H9 (cell line): ENCODE measurements around the gene NRCAM. TPM values are rescaled to one million over a fixed set of nuclear protein-coding genes. Genes with fewer than 3 reads are reported as not detected.

Experiments used
- DNase-seq: peaks from one replicate; pipeline ENCODE4 v3.0.0-alpha.2; 2017
- H2AFZ ChIP-seq: one replicate; pipeline ENCODE4 v1.6.1; 2013; ENCODE audit warnings: mild to moderate bottlenecking, low read length, control low read depth, moderate library complexity
- H2AK5ac ChIP-seq: 2 replicates; pipeline ENCODE4 v1.6.1; 2013; ENCODE audit warnings: low read length, control low read depth, mixed read lengths; ENCODE audit not compliant: insufficient read length
- H2BK120ac ChIP-seq: one replicate; pipeline ENCODE4 v1.6.1; 2013; ENCODE audit warnings: low read depth, mild to moderate bottlenecking, low read length, control low read depth, inconsistent platforms; ENCODE audit not compliant: poor library complexity, severe bottlenecking
- H2BK12ac ChIP-seq: 2 replicates; pipeline ENCODE4 v1.6.1; 2013; ENCODE audit warnings: low read length, control low read depth, mixed read lengths, low read depth; ENCODE audit not compliant: insufficient read length
- H2BK15ac ChIP-seq: 2 replicates; pipeline ENCODE4 v1.6.1; 2013; ENCODE audit warnings: low read depth, low read length, control low read depth
- H2BK20ac ChIP-seq: one replicate; pipeline ENCODE4 v1.6.1; 2013; ENCODE audit warnings: low read depth, mild to moderate bottlenecking, low read length, control low read depth, inconsistent platforms; ENCODE audit not compliant: poor library complexity, severe bottlenecking
- H2BK5ac ChIP-seq: 2 replicates; pipeline ENCODE4 v1.6.1; 2013; ENCODE audit warnings: low read length, control low read depth, mixed read lengths; ENCODE audit not compliant: insufficient read length
- H3K14ac ChIP-seq: 2 replicates; pipeline ENCODE4 v1.6.1; 2013; ENCODE audit warnings: low read length, control low read depth; ENCODE audit not compliant: insufficient read depth
- H3K18ac ChIP-seq: 2 replicates; pipeline ENCODE4 v1.6.1; 2013; ENCODE audit warnings: low read depth, mild to moderate bottlenecking, mixed read lengths, low read length, control low read depth; ENCODE audit not compliant: insufficient read length
- H3K23ac ChIP-seq: 2 replicates; pipeline ENCODE4 v1.6.1; 2013; ENCODE audit warnings: low read length, control low read depth, mixed read lengths, low read depth; ENCODE audit not compliant: insufficient read length
- H3K23me2 ChIP-seq: 2 replicates; pipeline ENCODE4 v1.6.1; 2013; ENCODE audit warnings: low read depth, mild to moderate bottlenecking, mixed read lengths, low read length, control low read depth; ENCODE audit not compliant: insufficient read length, poor library complexity, severe bottlenecking
- H3K27ac ChIP-seq: 2 replicates; pipeline ENCODE4 v1.5.1; 2013; ENCODE audit warnings: low read length, control low read depth, mixed read lengths, low read depth; ENCODE audit not compliant: insufficient read length
- H3K27me3 ChIP-seq: 2 replicates; pipeline ENCODE4 v1.6.1; 2013; ENCODE audit warnings: low read length, control low read depth, inconsistent platforms; ENCODE audit not compliant: insufficient read depth
- H3K4ac ChIP-seq: 2 replicates; pipeline ENCODE4 v1.6.1; 2013; ENCODE audit warnings: low read depth, mild to moderate bottlenecking, control low read depth, inconsistent platforms, low read length, moderate library complexity
- H3K4me1 ChIP-seq: 2 replicates; pipeline ENCODE4 v1.6.1; 2013; ENCODE audit warnings: low read length, control low read depth, inconsistent platforms; ENCODE audit not compliant: insufficient read depth
- H3K4me2 ChIP-seq: 2 replicates; pipeline ENCODE4 v1.6.1; 2013; ENCODE audit warnings: low read length, control low read depth, mixed read lengths; ENCODE audit not compliant: insufficient read length, insufficient read depth
- H3K56ac ChIP-seq: 2 replicates; pipeline ENCODE4 v1.6.1; 2013; ENCODE audit warnings: low read depth, mild to moderate bottlenecking, mixed read lengths, low read length, control low read depth; ENCODE audit not compliant: insufficient read length
- H3K79me1 ChIP-seq: 2 replicates; pipeline ENCODE4 v1.6.1; 2013; ENCODE audit warnings: low read depth, mild to moderate bottlenecking, moderate library complexity, low read length, control low read depth, inconsistent platforms; ENCODE audit not compliant: insufficient read depth, poor library complexity, severe bottlenecking
- H3K79me2 ChIP-seq: 2 replicates; pipeline ENCODE4 v1.6.1; 2013; ENCODE audit warnings: low read length, control low read depth, inconsistent platforms; ENCODE audit not compliant: insufficient read depth
- H3K9ac ChIP-seq: 2 replicates; pipeline ENCODE4 v1.6.1; 2013; ENCODE audit warnings: low read length, control low read depth, mixed read lengths; ENCODE audit not compliant: insufficient read length; ENCODE audit errors: extremely low read depth
- H3K9me3 ChIP-seq: one replicate; pipeline ENCODE4 v1.6.1; 2013; ENCODE audit warnings: low read depth, low read length, inconsistent platforms; ENCODE audit not compliant: control insufficient read depth
- H3T11ph ChIP-seq: one replicate; pipeline ENCODE4 v1.6.1; 2013; ENCODE audit warnings: mild to moderate bottlenecking, low read length, control low read depth, inconsistent platforms
- H4K20me1 ChIP-seq: one replicate; pipeline ENCODE4 v1.6.1; 2013; ENCODE audit not compliant: control insufficient read depth, insufficient read length, insufficient read depth
- H4K5ac ChIP-seq: 2 replicates; pipeline ENCODE4 v1.6.1; 2013; ENCODE audit warnings: low read depth, mild to moderate bottlenecking, mixed read lengths, low read length, control low read depth; ENCODE audit not compliant: insufficient read length
- H4K8ac ChIP-seq: replicated peaks from 2 replicates; pipeline ENCODE4 v1.6.1; 2013; ENCODE audit warnings: low read length, control low read depth, mixed read lengths, low read depth; ENCODE audit not compliant: insufficient read length
- H4K91ac ChIP-seq: 2 replicates; pipeline ENCODE4 v1.6.1; 2013; ENCODE audit warnings: low read depth, mild to moderate bottlenecking, moderate library complexity, mixed read lengths, low read length, control low read depth; ENCODE audit not compliant: insufficient read length
- H3K27ac Mint-ChIP-seq, 3 experiments: 2 replicates in 2 of 3; 3 replicates in 1 of 3; pipeline ENCODE4 v1.8.0; 2020 to 2021; ENCODE audit warnings: mixed read lengths in 3 of 3, mild to moderate bottlenecking in 1 of 3, moderate library complexity in 1 of 3
- H3K27me3 Mint-ChIP-seq: 2 replicates; pipeline ENCODE4 v1.8.0; 2021; ENCODE audit warnings: low read depth, mild to moderate bottlenecking, moderate library complexity, mixed read lengths
- H3K36me3 Mint-ChIP-seq, 3 experiments: 2 replicates in 2 of 3; 3 replicates in 1 of 3; pipeline ENCODE4 v1.8.0; 2020 to 2021; ENCODE audit warnings: low read depth in 3 of 3, mixed read lengths in 3 of 3; ENCODE audit not compliant: insufficient read depth in 1 of 3
- H3K4me1 Mint-ChIP-seq, 2 experiments: 2 replicates each; pipeline ENCODE4 v1.8.0; 2020; ENCODE audit warnings: mixed read lengths in 2 of 2
- H3K4me3 Mint-ChIP-seq, 2 experiments: 2 replicates in 1 of 2; 3 replicates in 1 of 2; pipeline ENCODE4 v1.8.0; 2020 to 2021; ENCODE audit warnings: mild to moderate bottlenecking in 2 of 2, mixed read lengths in 2 of 2, moderate library complexity in 1 of 2
- H3K9me3 Mint-ChIP-seq, 2 experiments: 2 replicates in 1 of 2; 3 replicates in 1 of 2; pipeline ENCODE4 v1.8.0; 2020; ENCODE audit warnings: mild to moderate bottlenecking in 2 of 2, mixed read lengths in 2 of 2, moderate library complexity in 1 of 2
- WGBS: extraction: QIAGEN DNeasy Blood & Tissue Kit; methylation state at CpG from one replicate; pipeline ENCODE4 v1.1.7; 2013; ENCODE audit warnings: missing lambda C conversion rate, low lambda C conversion rate, mixed read lengths; ENCODE audit not compliant: insufficient read length; ENCODE audit errors: extremely low coverage; 5-methylcytosine and 5-hydroxymethylcytosine counted together
- total RNA-seq: library from RNA; stranded (reverse); gene quantifications from 2 replicates; pipeline ENCODE4 v1.2.1, GENCODE V29; 2021
- TF ChIP-seq, protein P1 (sequence below): fragments of 200-600 bp; sonication (generic); conservative IDR thresholded peaks from 3 replicates; pipeline ENCODE4 v1.8.0; 2021; ENCODE audit warnings: antibody characterized with exemption, mild to moderate bottlenecking

Gene NRCAM
- total RNA-seq, 1 experiment from 2014 or later, result 2.3 TPM

DNA sequence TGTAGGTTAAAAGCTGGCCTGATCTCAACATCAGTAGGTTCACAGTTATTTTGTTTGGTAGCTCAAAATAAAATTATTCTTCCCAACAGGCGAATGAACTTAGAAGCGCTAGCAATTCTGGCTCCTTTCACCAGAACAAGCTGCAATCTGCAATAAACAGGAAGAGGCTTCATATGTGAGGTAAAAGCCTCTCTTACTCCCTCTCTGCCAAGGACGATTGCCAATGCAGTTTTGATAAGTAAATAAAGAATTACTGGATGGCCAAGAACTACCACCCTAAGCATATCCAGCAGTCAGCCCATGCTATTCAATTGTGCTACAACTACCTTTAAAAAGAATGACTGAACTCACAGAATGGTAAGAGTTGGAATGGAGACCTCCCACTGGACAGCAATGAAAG is 176.1 kb downstream of the NRCAM start:
- Histone ChIP-seq H3K27ac (no peak overlapping the region), H4K20me1 (no peaks in the 10 kb centered on the region), H3K4me1 (no peaks in the 10 kb centered on the region), H2BK15ac (no peak overlapping the region), H3K56ac (no peak overlapping the region), H3K79me2 (no peaks in the 10 kb centered on the region), H3K4ac (no peak overlapping the region), H3K27me3 (no peaks in the 10 kb centered on the region), H2AK5ac (no peak overlapping the region), H2BK20ac (no peak overlapping the region), H3K9ac (no peak overlapping the region), H3K23ac (no peak overlapping the region), H3K14ac (no peak overlapping the region), H3K18ac (no peak overlapping the region), H3K4me2 (no peak overlapping the region), H3K9me3 (no peaks in the 10 kb centered on the region), H3T11ph (no peak overlapping the region), H4K5ac (no peak overlapping the region), H4K8ac (no peak overlapping the region), H2BK12ac (no peak overlapping the region), H3K23me2 (no peaks in the 10 kb centered on the region), H2BK120ac (no peak overlapping the region), H3K79me1 (no peaks in the 10 kb centered on the region), H2AFZ (no peak overlapping the region), H4K91ac (no peak overlapping the region), H2BK5ac (no peak overlapping the region)
- TF ChIP-seq, protein P1, sequence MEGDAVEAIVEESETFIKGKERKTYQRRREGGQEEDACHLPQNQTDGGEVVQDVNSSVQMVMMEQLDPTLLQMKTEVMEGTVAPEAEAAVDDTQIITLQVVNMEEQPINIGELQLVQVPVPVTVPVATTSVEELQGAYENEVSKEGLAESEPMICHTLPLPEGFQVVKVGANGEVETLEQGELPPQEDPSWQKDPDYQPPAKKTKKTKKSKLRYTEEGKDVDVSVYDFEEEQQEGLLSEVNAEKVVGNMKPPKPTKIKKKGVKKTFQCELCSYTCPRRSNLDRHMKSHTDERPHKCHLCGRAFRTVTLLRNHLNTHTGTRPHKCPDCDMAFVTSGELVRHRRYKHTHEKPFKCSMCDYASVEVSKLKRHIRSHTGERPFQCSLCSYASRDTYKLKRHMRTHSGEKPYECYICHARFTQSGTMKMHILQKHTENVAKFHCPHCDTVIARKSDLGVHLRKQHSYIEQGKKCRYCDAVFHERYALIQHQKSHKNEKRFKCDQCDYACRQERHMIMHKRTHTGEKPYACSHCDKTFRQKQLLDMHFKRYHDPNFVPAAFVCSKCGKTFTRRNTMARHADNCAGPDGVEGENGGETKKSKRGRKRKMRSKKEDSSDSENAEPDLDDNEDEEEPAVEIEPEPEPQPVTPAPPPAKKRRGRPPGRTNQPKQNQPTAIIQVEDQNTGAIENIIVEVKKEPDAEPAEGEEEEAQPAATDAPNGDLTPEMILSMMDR, result no peak
- no peak for DNase-seq
- Mint-ChIP-seq H3K27me3 (no peaks in the 10 kb centered on the region; the same call in 1 of the 2 replicates), H3K4me1 (peaks cover 4 to 7% of the 10 kb centered on the region in 2 experiments; a peak in 3 of 4 replicates), H3K36me3 (no peaks in the 10 kb centered on the region; a peak in 2 of 7 replicates), H3K27ac (no peak overlapping the region), H3K9me3 (no peaks in the 10 kb centered on the region), H3K4me3 (no peak overlapping the region)
- WGBS, result no CpG with 5 or more reads among the region's 3 CpGs
